A673 (cell line): ENCODE measurements around the gene SCUBE3.

Experiments used
- EZH2 ChIP-seq: fragments of 200-600 bp; sonication (generic); IDR thresholded peaks from 2 replicates; pipeline ENCODE4 v1.6.1; 2017; ENCODE audit warnings: borderline replicate concordance, low read depth, mild to moderate bottlenecking, mixed read lengths, antibody characterized with exemption, low read length; ENCODE audit not compliant: poor library complexity, severe bottlenecking
- TF ChIP-seq, protein P1 (sequence below): fragments of 300-800, 200-600 bp; sonication (generic); conservative IDR thresholded peaks from 2 replicates; pipeline ENCODE4 v1.5.1; 2017; ENCODE audit warnings: low read depth, mild to moderate bottlenecking, antibody characterized with exemption, low read length, moderate library complexity, mixed read lengths

DNA sequence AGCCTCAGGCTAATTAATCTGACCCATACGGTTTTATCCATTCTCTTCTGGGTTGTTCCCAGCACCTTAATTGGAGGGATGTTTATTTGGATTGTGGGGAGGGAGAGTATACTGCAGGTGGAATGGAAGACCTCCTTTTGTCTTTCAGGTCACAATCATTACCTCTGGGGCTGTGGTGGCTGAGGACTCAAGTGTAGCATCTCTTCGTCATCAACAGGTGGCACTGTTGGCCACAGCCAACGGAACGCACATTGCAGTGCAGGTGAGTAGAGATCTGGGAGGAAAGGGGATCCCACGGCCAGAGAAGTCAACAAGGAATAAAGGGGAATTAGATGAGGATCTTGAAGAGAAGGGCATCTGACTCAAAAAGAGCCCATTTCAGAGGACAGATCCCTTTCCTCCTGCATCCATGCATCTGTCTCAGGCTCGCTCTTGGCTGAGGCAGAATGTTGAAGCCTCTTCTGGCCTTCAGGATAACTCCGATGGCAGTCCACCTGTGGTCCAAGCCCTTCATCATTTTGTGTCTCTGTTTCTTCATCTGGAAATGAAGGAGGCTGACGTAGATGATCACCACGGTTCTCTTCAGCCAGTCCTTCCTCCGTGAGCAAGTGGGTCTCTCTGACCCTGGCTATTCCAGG lies 80.7 kb downstream of the SCUBE3 start:
- TF ChIP-seq EZH2: no peak
- TF ChIP-seq, protein P1, sequence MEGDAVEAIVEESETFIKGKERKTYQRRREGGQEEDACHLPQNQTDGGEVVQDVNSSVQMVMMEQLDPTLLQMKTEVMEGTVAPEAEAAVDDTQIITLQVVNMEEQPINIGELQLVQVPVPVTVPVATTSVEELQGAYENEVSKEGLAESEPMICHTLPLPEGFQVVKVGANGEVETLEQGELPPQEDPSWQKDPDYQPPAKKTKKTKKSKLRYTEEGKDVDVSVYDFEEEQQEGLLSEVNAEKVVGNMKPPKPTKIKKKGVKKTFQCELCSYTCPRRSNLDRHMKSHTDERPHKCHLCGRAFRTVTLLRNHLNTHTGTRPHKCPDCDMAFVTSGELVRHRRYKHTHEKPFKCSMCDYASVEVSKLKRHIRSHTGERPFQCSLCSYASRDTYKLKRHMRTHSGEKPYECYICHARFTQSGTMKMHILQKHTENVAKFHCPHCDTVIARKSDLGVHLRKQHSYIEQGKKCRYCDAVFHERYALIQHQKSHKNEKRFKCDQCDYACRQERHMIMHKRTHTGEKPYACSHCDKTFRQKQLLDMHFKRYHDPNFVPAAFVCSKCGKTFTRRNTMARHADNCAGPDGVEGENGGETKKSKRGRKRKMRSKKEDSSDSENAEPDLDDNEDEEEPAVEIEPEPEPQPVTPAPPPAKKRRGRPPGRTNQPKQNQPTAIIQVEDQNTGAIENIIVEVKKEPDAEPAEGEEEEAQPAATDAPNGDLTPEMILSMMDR: peak; percentile 78
